MM.1S (cell line): ENCODE measurements around the gene RAC3.

Source experiments
- DNase-seq: peaks from one replicate; pipeline ENCODE4 v3.0.0-alpha.2; 2015
- H2AFZ ChIP-seq: fragments of 300-600 bp; sonication (generic); 2 replicates; pipeline ENCODE4 v1.6.0; 2016; ENCODE audit warnings: antibody characterized with exemption, low read length
- H3F3A ChIP-seq: fragments of 300-600 bp; sonication (generic); 2 replicates; pipeline ENCODE4 v1.6.1; 2016; ENCODE audit warnings: mild to moderate bottlenecking, antibody characterized with exemption, low read length, moderate library complexity, mixed read lengths; ENCODE audit not compliant: insufficient read depth
- H3K27ac ChIP-seq: fragments of 300-600 bp; sonication (generic); 2 replicates; pipeline ENCODE4 v1.5.1; 2016; ENCODE audit warnings: mild to moderate bottlenecking, low read length
- H3K27me3 ChIP-seq: fragments of 300-600 bp; sonication (generic); replicated peaks from 2 replicates; pipeline ENCODE4 v1.6.0; 2016; ENCODE audit warnings: low read length; ENCODE audit not compliant: insufficient read depth
- H3K36me3 ChIP-seq: fragments of 300-600 bp; sonication (generic); replicated peaks from 2 replicates; pipeline ENCODE4 v1.6.1; 2016; ENCODE audit warnings: mild to moderate bottlenecking, low read length, mixed read lengths; ENCODE audit not compliant: insufficient read depth
- H3K4me1 ChIP-seq: fragments of 300-600 bp; sonication (generic); 2 replicates; pipeline ENCODE4 v1.6.1; 2016; ENCODE audit warnings: low read length, mixed read lengths
- H3K4me2 ChIP-seq: fragments of 300-600 bp; sonication (generic); 2 replicates; pipeline ENCODE4 v1.6.0; 2016; ENCODE audit warnings: low read depth, low read length
- H3K4me3 ChIP-seq: fragments of 300-600 bp; sonication (generic); 2 replicates; pipeline ENCODE4 v1.5.1; 2016; ENCODE audit warnings: low read length, mixed read lengths
- H3K79me2 ChIP-seq: fragments of 300-600 bp; sonication (generic); 2 replicates; pipeline ENCODE4 v1.6.1; 2016; ENCODE audit warnings: mixed run types, low read length, mixed read lengths
- H3K9ac ChIP-seq: fragments of 300-600 bp; sonication (generic); 2 replicates; pipeline ENCODE4 v1.6.1; 2016; ENCODE audit warnings: low read length, mixed read lengths
- H3K9me2 ChIP-seq: fragments of 300-600 bp; sonication (generic); replicated peaks from 2 replicates; pipeline ENCODE4 v1.6.1; 2016; ENCODE audit warnings: mild to moderate bottlenecking, low read length, mixed read lengths; ENCODE audit not compliant: insufficient read depth
- H3K9me3 ChIP-seq: fragments of 300-600 bp; sonication (generic); replicated peaks from 2 replicates; pipeline ENCODE4 v1.6.1; 2016; ENCODE audit warnings: mild to moderate bottlenecking, low read length, mixed read lengths; ENCODE audit not compliant: insufficient read depth
- H4K20me1 ChIP-seq: fragments of 300-600 bp; sonication (generic); 2 replicates; pipeline ENCODE4 v1.6.1; 2016; ENCODE audit warnings: mild to moderate bottlenecking, low read length, moderate library complexity, mixed read lengths; ENCODE audit not compliant: insufficient read depth
- CTCF ChIP-seq: fragments of 300-600 bp; sonication (generic); IDR thresholded peaks from 2 replicates; pipeline ENCODE4 v1.5.1; 2016; ENCODE audit warnings: antibody characterized with exemption, low read length, mixed read lengths
- EZH2 ChIP-seq: fragments of 300-600 bp; sonication (generic); optimal IDR thresholded peaks from 2 replicates; pipeline ENCODE3; 2017; ENCODE audit warnings: low read depth, mild to moderate bottlenecking, antibody characterized with exemption, low read length, mixed read lengths
- EZH2phosphoT487 ChIP-seq: fragments of 300-600 bp; sonication (generic); IDR thresholded peaks from 2 replicates; pipeline ENCODE4 v1.6.1; 2018; ENCODE audit warnings: antibody characterized with exemption, low read length

The RAC3 gene

GRCh38 chr17:82013341-82013740 is 18.1 kb upstream of the RAC3 start:
- H3F3A ChIP-seq, result no peaks in the 10 kb centered on the region
- no peak overlapping the region for H3K4me2 ChIP-seq
- no peak overlapping the region for H3K4me3 ChIP-seq
- no peak overlapping the region for H3K27ac ChIP-seq
- DNase-seq, result no peak
- no peaks in the 10 kb centered on the region for H3K27me3 ChIP-seq
- no peaks in the 10 kb centered on the region for H3K79me2 ChIP-seq
- H3K36me3 ChIP-seq, result no peaks in the 10 kb centered on the region
- H3K9ac ChIP-seq, result no peak overlapping the region
- TF ChIP-seq EZH2 (no peak), EZH2phosphoT487 (no peak), CTCF (no peak)
- H3K9me2 ChIP-seq, result no peaks in the 10 kb centered on the region
- H4K20me1 ChIP-seq, result no peaks in the 10 kb centered on the region
- no peaks in the 10 kb centered on the region for H3K9me3 ChIP-seq
- no peaks in the 10 kb centered on the region for H3K4me1 ChIP-seq
- no peak overlapping the region for H2AFZ ChIP-seq

- no peak overlapping the region for H3K27ac ChIP-seq
Measured at GRCh38 chr17:82013772-82014321, 17.6 kb upstream of the RAC3 start.

GRCh38 chr17:82014432-82014831 is 17.0 kb upstream of the RAC3 start:
- H2AFZ ChIP-seq, result no peak overlapping the region
- no peak for DNase-seq
- no peak overlapping the region for H3K4me3 ChIP-seq
- H3K27me3 ChIP-seq, result no peaks in the 10 kb centered on the region
- no peaks in the 10 kb centered on the region for H4K20me1 ChIP-seq
- no peaks in the 10 kb centered on the region for H3K4me1 ChIP-seq
- no peaks in the 10 kb centered on the region for H3F3A ChIP-seq
- H3K79me2 ChIP-seq, result no peaks in the 10 kb centered on the region
- H3K9me2 ChIP-seq, result no peaks in the 10 kb centered on the region
- H3K4me2 ChIP-seq, result no peak overlapping the region
- H3K9me3 ChIP-seq, result no peaks in the 10 kb centered on the region
- no peak overlapping the region for H3K9ac ChIP-seq
- no peak overlapping the region for H3K27ac ChIP-seq
- TF ChIP-seq CTCF, result no peak
- TF ChIP-seq EZH2phosphoT487, result no peak
- no peaks in the 10 kb centered on the region for H3K36me3 ChIP-seq

More at GRCh38 chr17:82013772-82014321, 17.6 kb upstream of the RAC3 start:
- no peaks in the 10 kb centered on the region for H3K9me3 ChIP-seq
- H2AFZ ChIP-seq, result no peak overlapping the region
- no peak for TF ChIP-seq EZH2
- TF ChIP-seq CTCF, result no peak
- no peak for TF ChIP-seq EZH2phosphoT487
- no peaks in the 10 kb centered on the region for H4K20me1 ChIP-seq
- no peaks in the 10 kb centered on the region for H3K27me3 ChIP-seq
- no peaks in the 10 kb centered on the region for H3K79me2 ChIP-seq
- H3K9me2 ChIP-seq, result no peaks in the 10 kb centered on the region
- H3K9ac ChIP-seq, result no peak overlapping the region
- H3K4me1 ChIP-seq, result no peaks in the 10 kb centered on the region
- no peak for DNase-seq
- no peaks in the 10 kb centered on the region for H3K36me3 ChIP-seq
- H3K4me3 ChIP-seq, result no peak overlapping the region
- no peaks in the 10 kb centered on the region for H3F3A ChIP-seq
- no peak overlapping the region for H3K4me2 ChIP-seq
